Adrenal gland (tissue), 12 donors: Measurements from ENCODE around the gene ARF1. TPM values are rescaled to one million over a fixed set of nuclear protein-coding genes. Genes with fewer than 3 reads are reported as not detected.

Experiments
- DNase-seq, 7 donors: peaks; one replicate each; pipeline ENCODE4 v3.0.0-alpha.2; 2019 to 2020
- H3K27ac ChIP-seq, 5 donors: fragments of 200-600 bp; sonication (generic) in 4 of 5; 1 replicate in 3 of 5; 2 replicates in 2 of 5; pipeline versions ENCODE4 v1.5.1 to v1.8.0; 2016 to 2020; ENCODE audit warnings: mild to moderate bottlenecking in 1 of 5
- H3K27me3 ChIP-seq: fragments of 200-600 bp; 2 replicates; pipeline ENCODE4 v1.8.0; 2021
- H3K36me3 ChIP-seq, 2 donors: fragments of 200-600 bp; replicated peaks in 1 of 2; 1 replicate in 1 of 2; 2 replicates in 1 of 2; pipeline versions ENCODE4 v1.5.1 to v1.8.0; 2018 to 2022
- H3K4me1 ChIP-seq, 2 donors: fragments of 200-600 bp; replicated peaks in 1 of 2; 1 replicate in 1 of 2; 2 replicates in 1 of 2; pipeline versions ENCODE4 v1.5.1 to v1.8.0; 2018 to 2021
- H3K4me3 ChIP-seq, 4 donors: fragments of 200-600 bp; sonication (generic) in 3 of 4; one replicate each; pipeline ENCODE4 v1.5.1; 2016 to 2018
- H3K9me3 ChIP-seq, 3 donors: fragments of 200-600 bp; sonication (generic) in 1 of 3; replicated peaks in 1 of 3; 1 replicate in 2 of 3; 2 replicates in 1 of 3; pipeline versions ENCODE4 v1.5.1 to v1.8.0; 2016 to 2021
- CTCF ChIP-seq, 6 experiments: fragments of 450-650 bp in 4 of 6; fragments of 200-600 bp in 2 of 6; sonication (generic) in 1 of 6; IDR thresholded peaks; 1 replicate in 5 of 6; 2 replicates in 1 of 6; pipeline versions ENCODE4 v1.5.1 to v1.8.0; 2016 to 2021; ENCODE audit warnings: antibody characterized with exemption in 6 of 6, mild to moderate bottlenecking in 2 of 6, moderate library complexity in 1 of 6
- POLR2A ChIP-seq, 2 donors: fragments of 450-650 bp; IDR thresholded peaks; one replicate each; pipeline ENCODE4 v1.6.1; 2017; ENCODE audit warnings: antibody characterized with exemption in 2 of 2, mild to moderate bottlenecking in 2 of 2, moderate library complexity in 1 of 2
- WGBS, 4 donors: extraction: QIAGEN DNeasy Blood & Tissue Kit in 2 of 4; methylation state at CpG; one replicate each; pipeline versions ENCODE4 v1.1.5 to v1.1.7; 2013 to 2017; 5-methylcytosine and 5-hydroxymethylcytosine counted together
- intact Hi-C, 2 donors: fragments of 100-400 bp; cut with DNase I; formaldehyde crosslinking; loops; one replicate each; pipeline versions ENCODE4 v1.14.1 to v1.15.0; 2022 to 2023
- polyA plus RNA-seq, 3 donors: library from polyadenylated mRNA; stranded (reverse); fragments of 200-250 nt in 2 of 3; fragments of 350-450 nt in 1 of 3; fragmentation: Illumina TruSeq in 1 of 3; extraction: RNeasy Lipid Tissue Mini Kit (QIAGEN cat#74804) in 1 of 3; gene quantifications; one replicate each; pipeline ENCODE4 v1.2.3, GENCODE V29; 2013 to 2014
- total RNA-seq, 9 donors: library from RNA; depleted of rRNA in 4 of 9; stranded (reverse); fragments of >200 nt in 4 of 9; fragments of 120-200 nt in 1 of 9; fragmentation: NEBNext Ultra II Directional in 1 of 9; extraction: Animal tissue kit (Norgen Biotek cat#: 25700) in 1 of 9; gene quantifications; one replicate each; pipeline versions ENCODE4 v1.1.0 to v1.2.4, GENCODE V29; 2013 to 2023
- donor health status: healthy with polysubstance abuse.
- donor health status: Bipolar disorder and iron deficiency.
- donor health status: DM: yes; HTN: yes; CAD: no.
- donor health status: DM: no; HTN: no; CAD: no.
- donor health status: DM: no; HTN: no; CAD: no.
- donor health status: DM: yes; HTN: yes; CAD: no.

Gene ARF1
- total and polyA plus RNA-seq, 12 donors = 200 to 611 (median 381) TPM

GRCh38 chr1:228085287-228085951 is 2.9 kb downstream of the ARF1 start:
- peak overlapping the region; percentile 4 to 100 (median 100) for H3K27ac ChIP-seq
- peak in 1 of 2 donors; percentile 47 for TF ChIP-seq POLR2A (IDR thresholded peaks at IDR 0.05)
- TF ChIP-seq CTCF (IDR thresholded peaks at IDR 0.05) = no peak
- DNase-seq = peak in 3 of 7 donors; percentile 49 to 56 (median 52)
- H3K36me3 ChIP-seq = peaks cover 0 to 6% of the 10 kb centered on the region in 2 donors
- H3K9me3 ChIP-seq = no peaks in the 10 kb centered on the region
- H3K4me3 ChIP-seq = peak overlapping the region in 1 of 4 donors; percentile 95
- H3K27me3 ChIP-seq = no peaks in the 10 kb centered on the region
- intact Hi-C loops = loop anchor here in 1 of 2 donors (10.0 kb wide), 1 partner anchor 351 kb away; the partner anchor contains the start of genes JMJD4 and SNAP47
- 22 to 36% (median 32%) methylated on average over 6 of the region's 6 CpGs for WGBS, 4 donors
- peaks cover 69 to 75% of the 10 kb centered on the region in 2 donors for H3K4me1 ChIP-seq

DNA sequence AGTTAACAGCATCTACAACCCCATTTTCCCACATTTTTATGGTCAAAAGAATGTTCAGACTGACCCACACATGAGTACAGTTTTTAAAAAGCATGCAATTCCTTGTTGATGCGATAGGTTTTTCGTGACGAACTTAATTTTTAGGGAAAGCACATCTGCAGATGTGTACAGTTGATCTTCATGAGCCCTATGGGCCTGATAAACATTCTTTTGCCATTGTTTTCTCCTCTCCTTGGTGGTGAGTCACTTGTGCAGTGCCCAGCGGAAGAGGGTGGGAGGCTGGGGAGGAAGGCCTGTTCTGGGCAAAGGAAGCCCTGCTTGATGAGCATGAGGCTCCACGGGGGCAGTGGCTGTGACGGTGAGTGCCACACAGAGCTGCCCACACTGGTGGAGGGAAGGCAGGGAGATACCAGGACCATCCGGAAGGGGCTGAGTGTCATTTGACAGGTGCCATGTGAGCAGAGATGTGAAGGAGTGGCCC is 5.3 kb downstream of the ARF1 start:
- intact Hi-C loops = loop anchor here in 1 of 2 donors (10.0 kb wide), 1 partner anchor 353 kb away; the partner anchor contains the start of genes JMJD4 and SNAP47
- peaks cover 0 to 9% of the 10 kb centered on the region in 2 donors for H3K36me3 ChIP-seq
- TF ChIP-seq POLR2A (IDR thresholded peaks at IDR 0.05) = peak in 1 of 2 donors; percentile 11
- TF ChIP-seq CTCF (IDR thresholded peaks at IDR 0.05) = no peak
- DNase-seq = peak in 4 of 7 donors; percentile 68 to 75 (median 70)
- H3K9me3 ChIP-seq = no peaks in the 10 kb centered on the region
- peak overlapping the region in 4 of 5 donors; percentile 41 to 88 (median 62) for H3K27ac ChIP-seq
- 24 to 40% (median 32%) methylated on average over 5 to 7 of the region's 7 CpGs for WGBS, 4 donors
- H3K27me3 ChIP-seq = no peaks in the 10 kb centered on the region
- peaks cover 73 to 90% of the 10 kb centered on the region in 2 donors for H3K4me1 ChIP-seq
- peak overlapping the region in 1 of 4 donors; percentile 32 for H3K4me3 ChIP-seq

GRCh38 chr1:228088586-228089498 is 6.3 kb downstream of the ARF1 start:
- peaks cover 73 to 92% of the 10 kb centered on the region in 2 donors for H3K4me1 ChIP-seq
- no peaks in the 10 kb centered on the region for H3K9me3 ChIP-seq
- H3K27ac ChIP-seq = peak overlapping the region in 3 of 5 donors; percentile 61 to 88 (median 62)
- intact Hi-C loops = loop anchor here in 1 of 2 donors (10.0 kb wide), 1 partner anchor 354 kb away; the partner anchor contains the start of genes JMJD4 and SNAP47
- DNase-seq = peak in 5 of 7 donors; percentile 13 to 54 (median 33)
- no peak overlapping the region for H3K4me3 ChIP-seq
- peaks cover 0 to 14% of the 10 kb centered on the region in 2 donors for H3K36me3 ChIP-seq
- WGBS, 4 donors = 68 to 75% (median 70%) methylated on average over 19 to 21 of the region's 21 CpGs
- no peaks in the 10 kb centered on the region for H3K27me3 ChIP-seq
- TF ChIP-seq CTCF (IDR thresholded peaks at IDR 0.05) = no peak
- no peak for TF ChIP-seq POLR2A (IDR thresholded peaks at IDR 0.05)
